ENCODE results near the gene CSNK1D.

The CSNK1D gene

DNA sequence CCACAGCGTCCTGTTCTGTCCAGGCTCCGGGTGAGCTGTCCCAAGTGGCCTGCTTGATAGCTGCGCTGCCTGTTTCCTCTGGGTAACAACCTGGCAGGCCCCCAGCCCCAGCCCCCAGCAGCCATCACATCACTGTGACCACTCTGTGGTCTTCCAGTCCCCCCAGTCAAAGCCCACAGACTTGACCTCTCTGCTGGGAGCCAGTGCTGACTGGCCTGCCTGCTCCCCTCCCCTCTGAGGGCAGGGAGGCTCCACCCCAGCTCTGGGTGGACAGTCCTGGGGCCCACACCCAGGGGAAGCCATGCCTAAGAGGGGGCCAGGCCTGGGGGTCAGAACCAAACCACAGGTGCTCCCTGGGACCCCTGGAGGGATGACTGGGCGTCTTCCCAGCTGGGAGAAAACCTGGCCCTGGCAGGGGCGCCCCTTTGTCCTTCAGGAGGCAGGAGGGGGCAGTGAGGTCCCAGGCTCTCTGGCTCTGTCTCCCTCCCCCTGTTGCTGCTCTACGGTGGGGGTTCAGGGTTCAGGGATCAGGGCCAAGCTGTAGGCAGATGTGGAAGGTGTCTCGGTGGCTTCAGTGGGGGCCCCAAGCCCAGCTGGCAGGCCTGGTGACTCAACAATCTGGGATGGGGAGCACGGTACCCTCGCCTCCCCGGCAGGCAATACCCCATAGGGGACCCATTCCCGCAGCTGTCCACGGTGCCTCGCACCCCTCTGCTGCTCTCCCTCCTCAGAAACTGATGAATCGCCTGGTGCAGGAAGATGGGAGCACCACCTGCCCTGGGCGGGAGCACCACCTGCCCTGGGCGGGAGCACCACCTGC is 46.5 kb downstream of the CSNK1D start:
- no peak for DNase-seq

- no peak for DNase-seq
These were observed 47.2 kb downstream of the CSNK1D start for GRCh38 chr17:82226146-82226808.

GRCh38 chr17:82225368-82226029 is 48.0 kb downstream of the CSNK1D start:
- DNase-seq: no peak

- DNase-seq: no peak
These were observed 48.8 kb downstream of the CSNK1D start for GRCh38 chr17:82224666-82225065.

- no peak for DNase-seq
These were observed 50.0 kb downstream of the CSNK1D start for GRCh38 chr17:82223517-82223916.

- DNase-seq: no peak
These were observed 50.7 kb downstream of the CSNK1D start for GRCh38 chr17:82222816-82223215.

- no peak for DNase-seq
These were observed 52.1 kb downstream of the CSNK1D start for GRCh38 chr17:82221341-82221902.

- no peak for DNase-seq
These were observed 53.5 kb downstream of the CSNK1D start for GRCh38 chr17:82219753-82220709.

- no peak for DNase-seq
These were observed 54.4 kb downstream of the CSNK1D start for GRCh38 chr17:82219083-82219482.

DNA sequence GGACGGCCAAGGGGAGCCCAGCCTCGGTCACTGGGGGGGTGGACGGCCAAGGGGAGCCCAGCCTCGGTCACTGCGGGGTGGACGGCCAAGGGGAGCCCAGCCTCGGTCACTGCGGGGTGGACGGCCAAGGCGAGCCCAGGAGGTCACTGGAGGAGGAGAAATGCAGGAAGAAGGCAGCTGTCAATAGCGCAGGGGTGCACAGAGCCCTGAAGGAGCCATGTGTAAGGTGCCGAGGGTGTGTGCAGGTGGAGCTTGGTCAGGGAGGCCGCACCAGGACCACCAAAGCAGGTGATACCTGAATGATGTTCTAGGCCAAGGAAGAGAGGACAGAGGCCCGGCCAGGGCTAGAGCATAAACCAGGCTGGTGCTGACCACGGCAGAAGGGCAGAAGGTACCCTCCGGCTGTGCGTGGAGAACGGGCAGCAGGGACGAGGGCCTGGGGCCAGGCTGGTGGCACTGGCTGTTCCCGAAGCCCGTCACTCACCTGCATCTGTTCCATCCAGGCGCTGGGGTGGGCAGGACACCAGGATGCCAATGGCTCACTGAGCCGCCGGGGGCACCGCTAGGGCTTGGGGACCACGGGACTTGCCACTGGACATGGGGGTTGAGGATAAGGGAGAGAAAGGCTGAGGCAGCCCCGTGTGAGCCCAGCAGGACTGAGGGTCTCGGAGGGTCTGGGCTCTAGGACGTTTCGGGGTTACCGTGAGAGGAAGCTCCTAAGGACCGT is 55.0 kb downstream of the CSNK1D start:
- DNase-seq: no peak

DNA sequence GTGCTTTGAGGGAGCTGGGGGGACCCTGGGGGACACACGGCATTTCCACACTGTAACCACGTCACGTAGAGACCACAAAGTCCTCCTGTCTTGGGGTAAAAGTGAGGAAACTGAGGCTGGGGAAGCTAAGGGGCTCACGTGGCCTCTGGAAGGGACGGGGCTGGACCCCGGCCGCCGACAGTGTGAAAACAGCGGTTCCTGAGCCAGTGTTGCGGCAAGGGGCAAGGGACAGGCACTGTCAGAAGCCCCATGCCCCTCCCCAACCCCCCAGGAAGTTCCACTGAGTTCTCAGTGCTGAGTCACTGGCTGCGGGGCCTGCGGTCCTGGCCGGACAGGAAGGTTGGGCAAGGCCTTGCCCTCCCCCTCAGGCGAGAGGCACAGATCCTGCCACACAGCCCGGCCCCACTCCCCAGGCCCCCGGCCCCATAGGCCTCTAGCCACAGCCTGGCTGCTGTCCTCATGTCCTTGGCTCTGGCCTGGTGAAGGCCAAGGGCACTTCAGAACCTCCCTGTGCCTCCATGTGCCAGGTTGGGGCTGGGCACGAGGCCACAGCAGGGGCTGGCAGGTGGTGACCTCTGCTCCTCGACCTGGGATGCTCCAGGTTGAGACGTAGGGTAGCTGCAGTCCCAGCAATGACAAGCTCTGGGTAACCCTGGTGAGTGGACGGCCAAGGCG is 55.8 kb downstream of the CSNK1D start:
- no peak for DNase-seq

- no peak for DNase-seq
These were observed 56.4 kb downstream of the CSNK1D start for GRCh38 chr17:82217120-82217529.

DNA sequence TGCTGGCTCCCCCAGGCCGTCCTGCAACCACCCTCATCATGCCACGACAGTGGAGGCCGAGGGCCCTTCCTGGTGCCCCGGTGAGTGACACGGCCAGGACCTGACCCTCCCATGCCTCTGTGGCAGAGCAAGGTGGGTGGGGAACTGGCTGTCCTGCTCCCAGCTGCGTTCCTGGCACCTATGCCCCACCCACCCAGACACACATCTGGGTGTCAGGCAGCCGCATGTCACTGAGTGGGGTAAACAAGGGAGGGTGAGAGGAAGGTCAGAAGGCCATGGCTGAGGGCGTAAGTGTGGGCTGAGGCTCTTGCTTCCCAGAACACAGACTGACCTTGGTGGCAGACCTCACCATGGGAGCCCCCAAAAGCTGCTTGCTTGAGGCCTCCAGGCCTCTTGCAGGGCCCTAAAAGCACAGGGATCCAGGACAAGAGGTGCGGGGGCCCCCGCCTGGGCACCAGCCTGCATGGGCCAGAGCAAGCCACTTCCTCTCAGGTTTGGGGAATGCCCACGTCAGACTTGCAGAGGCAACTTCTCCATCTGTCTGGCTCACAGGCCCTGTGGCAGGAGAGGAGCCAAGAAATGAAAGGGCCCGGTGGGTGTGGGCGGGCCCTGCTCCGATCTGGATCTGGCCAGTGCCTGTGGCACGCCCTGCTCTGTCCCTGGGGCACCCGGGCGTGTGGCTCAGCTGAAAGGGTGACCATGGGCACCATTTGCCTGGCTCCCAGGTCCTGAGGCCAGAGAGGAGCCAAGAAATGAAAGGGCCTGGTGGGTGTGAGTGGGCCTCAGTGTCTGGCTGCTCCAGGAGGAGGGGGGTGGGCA is 57.0 kb downstream of the CSNK1D start:
- DNase-seq: no peak

GRCh38 chr17:82215972-82216300 is 57.6 kb downstream of the CSNK1D start:
- DNase-seq: no peak

DNA sequence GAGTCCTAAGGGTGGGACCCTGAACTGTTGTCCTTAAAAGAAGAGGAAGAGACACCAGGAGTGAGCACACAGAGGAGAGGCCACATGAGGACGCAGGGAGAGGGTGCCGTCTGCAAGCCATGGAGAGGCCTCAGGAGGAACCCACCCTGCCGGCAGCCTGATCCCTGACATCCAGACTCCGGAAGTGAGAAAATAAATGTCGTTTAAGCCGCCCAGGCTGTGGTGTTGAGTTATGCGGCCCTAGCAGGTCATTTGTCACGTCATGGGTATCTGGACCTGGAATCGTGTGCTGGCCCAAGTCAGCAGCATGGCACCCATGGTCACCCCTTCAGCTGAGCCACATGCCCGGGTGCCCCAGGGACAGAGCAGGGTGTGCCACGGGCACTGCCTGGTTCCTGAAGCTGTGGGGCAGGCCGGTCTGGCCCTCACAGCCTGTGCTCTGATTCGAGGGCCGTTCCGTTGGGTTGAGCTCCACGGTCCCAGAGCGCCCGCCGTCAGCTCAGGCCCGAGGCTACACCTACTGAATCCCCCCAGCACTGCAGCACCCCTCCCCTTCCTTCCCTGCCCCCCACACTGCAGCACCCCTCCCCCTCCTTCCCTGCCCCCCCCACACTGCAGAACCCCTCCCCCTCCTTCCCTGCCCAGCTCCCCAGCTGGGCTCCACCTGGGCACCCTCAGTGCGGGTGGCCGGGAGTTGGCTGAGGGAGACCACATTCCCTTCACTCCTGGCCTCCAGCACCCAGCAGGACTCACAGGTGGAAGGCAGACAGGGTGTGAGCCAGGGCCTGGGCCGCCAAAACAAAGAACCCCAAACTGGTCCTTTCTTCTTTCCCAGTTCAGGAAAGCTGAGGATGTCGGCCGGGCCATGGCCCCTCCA is 58.2 kb downstream of the CSNK1D start:
- DNase-seq: no peak

- no peak for DNase-seq
These were observed 59.4 kb downstream of the CSNK1D start for GRCh38 chr17:82214012-82214628.

GRCh38 chr17:82213251-82214011 is 60.1 kb downstream of the CSNK1D start:
- no peak for DNase-seq
